ENCODE data around the gene DKKL1. TPM values are rescaled to one million over a fixed set of nuclear protein-coding genes. Genes with fewer than 3 reads are reported as not detected.
A peak's percentile ranks its signal among the peaks of the same experiment; 100 is the strongest.

Gene DKKL1
- polyA plus RNA-seq, 4 donors, result 0.19 to 0.66 TPM; not detected in 2

- DNase-seq (peak; percentile 19 to 39), FAIRE-seq (no peak)
- Histone ChIP-seq H3K9me3 (ENCODE audit: control insufficient read depth in 2 of 2, insufficient read depth in 1 of 2, low read depth in 1 of 2, low read length in 1 of 2) (no peaks in the 10 kb centered on the region), H3K27me3 (ENCODE audit: control insufficient read depth in 3 of 3, insufficient read depth in 3 of 3, low read length in 3 of 3) (peaks cover 0 to 33% (median 0%) of the 10 kb centered on the region in 3 donors), H3K27ac (ENCODE audit: low read depth in 1 of 3, low read length in 2 of 3) (peak overlapping the region in 2 of 3 donors; percentile 23 to 85), H3K36me3 (ENCODE audit: control insufficient read depth in 3 of 3, insufficient read depth in 2 of 3, low read depth in 1 of 3, low read length in 3 of 3) (peaks cover 0 to 22% (median 2%) of the 10 kb centered on the region in 3 donors), H3K4me3 (ENCODE audit: low read depth in 1 of 3, low read length in 3 of 3) (no peak overlapping the region), H3K4me1 (ENCODE audit: control insufficient read depth in 3 of 3, insufficient read depth in 2 of 3, low read depth in 1 of 3, low read length in 2 of 3) (peaks cover 0 to 14% (median 7%) of the 10 kb centered on the region in 3 donors)
- WGBS, 3 donors, result 13 to 22% (median 19%) methylated on average over 35 to 36 of the region's 36 CpGs
Measured at GRCh38 chr19:49340069-49340864, 23.4 kb upstream of the DKKL1 start.

GRCh38 chr19:49340865-49341718, 22.6 kb upstream of the DKKL1 start:
- 94 to 97% (median 97%) methylated on average over 11 of the region's 11 CpGs for WGBS, 3 donors
- FAIRE-seq, result no peak
- no peaks in the 10 kb centered on the region for H3K9me3 ChIP-seq (ENCODE audit: control insufficient read depth in 2 of 2, insufficient read depth in 1 of 2, low read depth in 1 of 2, low read length in 1 of 2)

GRCh38 chr19:49342291-49342721, 21.4 kb upstream of the DKKL1 start:
- Histone ChIP-seq H3K27ac (ENCODE audit: low read depth in 1 of 3, low read length in 2 of 3) (no peak overlapping the region), H3K27me3 (ENCODE audit: control insufficient read depth in 3 of 3, insufficient read depth in 3 of 3, low read length in 3 of 3) (peaks cover 0 to 30% (median 0%) of the 10 kb centered on the region in 3 donors), H3K9me3 (ENCODE audit: control insufficient read depth in 2 of 2, insufficient read depth in 1 of 2, low read depth in 1 of 2, low read length in 1 of 2) (no peaks in the 10 kb centered on the region), H3K36me3 (ENCODE audit: control insufficient read depth in 3 of 3, insufficient read depth in 2 of 3, low read depth in 1 of 3, low read length in 3 of 3) (peaks cover 0 to 32% (median 6%) of the 10 kb centered on the region in 3 donors), H3K4me3 (ENCODE audit: low read depth in 1 of 3, low read length in 3 of 3) (no peak overlapping the region), H3K4me1 (ENCODE audit: control insufficient read depth in 3 of 3, insufficient read depth in 2 of 3, low read depth in 1 of 3, low read length in 2 of 3) (peaks cover 0 to 14% (median 7%) of the 10 kb centered on the region in 3 donors)
- WGBS, 3 donors, result 88 to 95% (median 89%) methylated on average over 10 to 11 of the region's 11 CpGs
- FAIRE-seq (no peak), DNase-seq (no peak)

More at GRCh38 chr19:49340865-49341718, 22.6 kb upstream of the DKKL1 start:
- Histone ChIP-seq H3K36me3 (ENCODE audit: control insufficient read depth in 3 of 3, insufficient read depth in 2 of 3, low read depth in 1 of 3, low read length in 3 of 3) (peaks cover 0 to 25% (median 2%) of the 10 kb centered on the region in 3 donors), H3K4me3 (ENCODE audit: low read depth in 1 of 3, low read length in 3 of 3) (no peak overlapping the region), H3K27me3 (ENCODE audit: control insufficient read depth in 3 of 3, insufficient read depth in 3 of 3, low read length in 3 of 3) (peaks cover 0 to 33% (median 0%) of the 10 kb centered on the region in 3 donors), H3K27ac (ENCODE audit: low read depth in 1 of 3, low read length in 2 of 3) (peak overlapping the region in 1 of 3 donors; percentile 45), H3K4me1 (ENCODE audit: control insufficient read depth in 3 of 3, insufficient read depth in 2 of 3, low read depth in 1 of 3, low read length in 2 of 3) (peaks cover 0 to 14% (median 7%) of the 10 kb centered on the region in 3 donors)
- no peak for DNase-seq

GRCh38 chr19:49343123-49343522, 20.6 kb upstream of the DKKL1 start:
- WGBS, 3 donors, result 84 to 97% (median 85%) methylated on average over 5 to 6 of the region's 7 CpGs
- Histone ChIP-seq H3K4me3 (ENCODE audit: low read depth in 1 of 3, low read length in 3 of 3) (no peak overlapping the region), H3K27me3 (ENCODE audit: control insufficient read depth in 3 of 3, insufficient read depth in 3 of 3, low read length in 3 of 3) (peaks cover 0 to 22% (median 0%) of the 10 kb centered on the region in 3 donors), H3K4me1 (ENCODE audit: control insufficient read depth in 3 of 3, insufficient read depth in 2 of 3, low read depth in 1 of 3, low read length in 2 of 3) (peaks cover 0 to 14% (median 7%) of the 10 kb centered on the region in 3 donors), H3K27ac (ENCODE audit: low read depth in 1 of 3, low read length in 2 of 3) (no peak overlapping the region), H3K9me3 (ENCODE audit: control insufficient read depth in 2 of 2, insufficient read depth in 1 of 2, low read depth in 1 of 2, low read length in 1 of 2) (no peaks in the 10 kb centered on the region), H3K36me3 (ENCODE audit: control insufficient read depth in 3 of 3, insufficient read depth in 2 of 3, low read depth in 1 of 3, low read length in 3 of 3) (peaks cover 0 to 36% (median 6%) of the 10 kb centered on the region in 3 donors)
- FAIRE-seq (no peak), DNase-seq (no peak)

- FAIRE-seq, result no peak
- H3K4me3 ChIP-seq (ENCODE audit: low read depth in 1 of 3, low read length in 3 of 3), result no peak overlapping the region
- 82 to 93% (median 86%) methylated on average over 11 of the region's 11 CpGs for WGBS, 3 donors
- H3K9me3 ChIP-seq (ENCODE audit: control insufficient read depth in 2 of 2, insufficient read depth in 1 of 2, low read depth in 1 of 2, low read length in 1 of 2), result no peaks in the 10 kb centered on the region
- peaks cover 0 to 9% (median 4%) of the 10 kb centered on the region in 3 donors for H3K4me1 ChIP-seq (ENCODE audit: control insufficient read depth in 3 of 3, insufficient read depth in 2 of 3, low read depth in 1 of 3, low read length in 2 of 3)
- H3K36me3 ChIP-seq (ENCODE audit: control insufficient read depth in 3 of 3, insufficient read depth in 2 of 3, low read depth in 1 of 3, low read length in 3 of 3), result peaks cover 0 to 39% (median 7%) of the 10 kb centered on the region in 3 donors
- H3K27me3 ChIP-seq (ENCODE audit: control insufficient read depth in 3 of 3, insufficient read depth in 3 of 3, low read length in 3 of 3), result peaks cover 0 to 9% (median 0%) of the 10 kb centered on the region in 3 donors
- no peak for DNase-seq
- no peak overlapping the region for H3K27ac ChIP-seq (ENCODE audit: low read depth in 1 of 3, low read length in 2 of 3)
Measured at GRCh38 chr19:49344505-49345423, 18.9 kb upstream of the DKKL1 start.

GRCh38 chr19:49347191-49347590, 16.5 kb upstream of the DKKL1 start:
- H3K4me3 ChIP-seq (ENCODE audit: low read depth in 1 of 3, low read length in 3 of 3), result no peak overlapping the region
- H3K27ac ChIP-seq (ENCODE audit: low read depth in 1 of 3, low read length in 2 of 3), result no peak overlapping the region
- H3K27me3 ChIP-seq (ENCODE audit: control insufficient read depth in 3 of 3, insufficient read depth in 3 of 3, low read length in 3 of 3), result no peaks in the 10 kb centered on the region
- no peaks in the 10 kb centered on the region for H3K4me1 ChIP-seq (ENCODE audit: control insufficient read depth in 3 of 3, insufficient read depth in 2 of 3, low read depth in 1 of 3, low read length in 2 of 3)
- DNase-seq (no peak), FAIRE-seq (no peak)
- H3K36me3 ChIP-seq (ENCODE audit: control insufficient read depth in 3 of 3, insufficient read depth in 2 of 3, low read depth in 1 of 3, low read length in 3 of 3), result peaks cover 0 to 27% (median 7%) of the 10 kb centered on the region in 3 donors
- no peaks in the 10 kb centered on the region for H3K9me3 ChIP-seq (ENCODE audit: control insufficient read depth in 2 of 2, insufficient read depth in 1 of 2, low read depth in 1 of 2, low read length in 1 of 2)
- 93 to 98% (median 96%) methylated on average over 11 to 15 of the region's 15 CpGs for WGBS, 3 donors

- Histone ChIP-seq H3K36me3 (ENCODE audit: control insufficient read depth in 3 of 3, insufficient read depth in 2 of 3, low read depth in 1 of 3, low read length in 3 of 3) (peaks cover 0 to 27% (median 5%) of the 10 kb centered on the region in 3 donors), H3K27me3 (ENCODE audit: control insufficient read depth in 3 of 3, insufficient read depth in 3 of 3, low read length in 3 of 3) (no peaks in the 10 kb centered on the region), H3K4me1 (ENCODE audit: control insufficient read depth in 3 of 3, insufficient read depth in 2 of 3, low read depth in 1 of 3, low read length in 2 of 3) (no peaks in the 10 kb centered on the region), H3K9me3 (ENCODE audit: control insufficient read depth in 2 of 2, insufficient read depth in 1 of 2, low read depth in 1 of 2, low read length in 1 of 2) (no peaks in the 10 kb centered on the region), H3K27ac (ENCODE audit: low read depth in 1 of 3, low read length in 2 of 3) (no peak overlapping the region), H3K4me3 (ENCODE audit: low read depth in 1 of 3, low read length in 3 of 3) (no peak overlapping the region)
- FAIRE-seq (no peak), DNase-seq (peak in 1 of 2 donors; percentile 38)
- WGBS, 3 donors, result 63 to 85% (median 65%) methylated on average over 3 of the region's 3 CpGs
Measured at GRCh38 chr19:49347835-49348234, 15.8 kb upstream of the DKKL1 start.

Data from small intestine (tissue), 7 donors.